Heart left ventricle (tissue), 13 donors: ENCODE results near the gene MYO1C.

ENCODE experiments used
- CTCF ChIP-seq, 12 donors: fragments of 200-600 bp; sonication (generic) in 4 of 12; IDR thresholded peaks; one replicate each; pipeline versions ENCODE4 v1.5.0 to v1.8.0; 2018 to 2022; ENCODE audit warnings: antibody characterized with exemption in 12 of 12, mild to moderate bottlenecking in 5 of 12
- POLR2A ChIP-seq, 2 donors: fragments of 450-650 bp; IDR thresholded peaks; one replicate each; pipeline ENCODE4 v1.6.1; 2017; ENCODE audit warnings: antibody characterized with exemption in 2 of 2, mild to moderate bottlenecking in 2 of 2, moderate library complexity in 2 of 2
- donor health status: ischemic (EF 13 %, LVEDD 7.1; RV severe dilation, severe dysfunction).
- donor health status: DM: no; HTN: yes; CAD: no.
- donor health status: DM: no; HTN: no; CAD: no.
- donor health status: ischemic (EF 25% LVEDD 6.9; RV normal size, moderate dysfunction).
- donor health status: ischemic (EF 25% LVEDD 5.7; RV mildly dilated, moderate dysfunction).
- donor health status: ischemic (EF 35%, LVEDD 5.7; RV mildly dilated, moderate dysfunction).
- donor health status: nonischemic (EF 11% LVEDD 7.7; RV severe dilation, severe dysfunction).
- donor health status: DM: yes; HTN: yes; CAD: no.
- donor health status: PGD.
- donor health status: ischemic (EF 29% LVEDD 5.4; RV normal size, mild dysfunction).
- donor health status: nonischemic (EF 23%, LVEDD 6.1; RV moderate dilation, normal function).

- TF ChIP-seq CTCF (IDR thresholded peaks at IDR 0.05) = no peak
- TF ChIP-seq POLR2A (IDR thresholded peaks at IDR 0.05) = no peak
Measured at GRCh38 chr17:1452836-1453235, 39.6 kb downstream of the MYO1C start.
